MCF 10A (cell line): Measurements from ENCODE around the gene PPP2R2C. TPM values are rescaled to one million over a fixed set of nuclear protein-coding genes. Genes with fewer than 3 reads are reported as not detected.

ENCODE experiments used
- BruUV-seq: library from RNA; stranded (reverse); fragments of 400-500 nt; replicated peaks from 2 replicates; lab custom pipeline; 2021; lab: Mats Ljungman, UMichigan
- CTCF ChIA-PET: fragments of 300-600 bp; sonication (Branson Sonifier 250); formaldehyde crosslinking; extraction: SDS; loops from one replicate; lab custom pipeline; 2021; ENCODE audit warnings: antibody characterized with exemption, inconsistent platforms; lab: Yijun Ruan, JAX
- POLR2A ChIA-PET: fragments of 300-600, 350-650 bp; sonication (Branson Sonifier 250); formaldehyde crosslinking; extraction: SDS; loops from one replicate; lab custom pipeline; 2020; ENCODE audit warnings: antibody characterized with exemption, inconsistent platforms; lab: Yijun Ruan, JAX
- DNase-seq: peaks from one replicate; pipeline ENCODE4 v3.0.0-alpha.2; 2018; ENCODE audit not compliant: unreplicated experiment
- H3K27ac Mint-ChIP-seq: one replicate; pipeline ENCODE4 v1.8.0; 2022; ENCODE audit warnings: mild to moderate bottlenecking, low read depth, mixed read lengths; ENCODE audit not compliant: unreplicated experiment
- H3K27me3 Mint-ChIP-seq: one replicate; pipeline ENCODE4 v1.8.0; 2022; ENCODE audit warnings: mixed read lengths; ENCODE audit not compliant: insufficient read depth, unreplicated experiment
- H3K36me3 Mint-ChIP-seq: one replicate; pipeline ENCODE4 v1.8.0; 2022; ENCODE audit warnings: mild to moderate bottlenecking, moderate library complexity, mixed read lengths; ENCODE audit not compliant: insufficient read depth, unreplicated experiment
- H3K4me1 Mint-ChIP-seq: one replicate; pipeline ENCODE4 v1.8.0; 2022; ENCODE audit warnings: mixed read lengths; ENCODE audit not compliant: insufficient read depth, unreplicated experiment
- H3K4me3 Mint-ChIP-seq: one replicate; pipeline ENCODE4 v1.8.0; 2022; ENCODE audit warnings: mild to moderate bottlenecking, moderate library complexity, mixed read lengths; ENCODE audit not compliant: unreplicated experiment
- H3K9me3 Mint-ChIP-seq: one replicate; pipeline ENCODE4 v1.8.0; 2022; ENCODE audit warnings: mixed read lengths; ENCODE audit not compliant: unreplicated experiment
- intact Hi-C: fragments of 100-400 bp; cut with micrococcal nuclease; formaldehyde crosslinking; loops from 2 replicates; pipeline ENCODE4 v1.14.1; 2022
- total RNA-seq: library from RNA; stranded (reverse); gene quantifications from 2 replicates; pipeline ENCODE4 v1.2.3, GENCODE V29; 2022
- TF ChIP-seq, protein P1 (sequence below): fragments of 200-600 bp; IDR thresholded peaks from one replicate; pipeline ENCODE4 v1.8.0; 2022; ENCODE audit warnings: antibody characterized with exemption, mild to moderate bottlenecking; ENCODE audit not compliant: unreplicated experiment

Gene PPP2R2C
- total RNA-seq, 1 experiment from 2014 or later: 3.6 TPM

DNA sequence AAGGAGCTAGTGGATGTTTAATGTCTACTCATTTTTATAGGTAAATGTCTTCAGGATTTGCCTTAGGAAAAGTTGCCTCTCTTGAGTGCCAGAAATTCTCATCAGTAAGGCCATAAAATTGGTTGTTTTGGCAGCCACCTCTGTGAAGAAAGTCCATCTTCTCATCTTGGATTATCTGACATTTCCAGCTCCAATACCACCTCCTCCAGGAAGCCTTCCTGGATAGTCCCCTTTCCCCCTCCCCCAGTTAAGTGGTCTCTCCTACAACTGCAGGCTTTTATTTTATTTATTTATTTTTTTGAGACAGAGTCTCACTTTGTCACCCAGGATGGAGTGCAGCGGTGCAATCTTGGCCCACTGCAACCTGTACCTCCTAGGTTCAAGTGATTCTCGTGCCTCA lies 87.1 kb downstream of the PPP2R2C start:
- CTCF ChIA-PET: no interaction called here
- H3K27me3 Mint-ChIP-seq: no peaks in the 10 kb centered on the region
- no peaks in the 10 kb centered on the region for H3K9me3 Mint-ChIP-seq
- POLR2A ChIA-PET: no interaction called here
- TF ChIP-seq, protein P1, sequence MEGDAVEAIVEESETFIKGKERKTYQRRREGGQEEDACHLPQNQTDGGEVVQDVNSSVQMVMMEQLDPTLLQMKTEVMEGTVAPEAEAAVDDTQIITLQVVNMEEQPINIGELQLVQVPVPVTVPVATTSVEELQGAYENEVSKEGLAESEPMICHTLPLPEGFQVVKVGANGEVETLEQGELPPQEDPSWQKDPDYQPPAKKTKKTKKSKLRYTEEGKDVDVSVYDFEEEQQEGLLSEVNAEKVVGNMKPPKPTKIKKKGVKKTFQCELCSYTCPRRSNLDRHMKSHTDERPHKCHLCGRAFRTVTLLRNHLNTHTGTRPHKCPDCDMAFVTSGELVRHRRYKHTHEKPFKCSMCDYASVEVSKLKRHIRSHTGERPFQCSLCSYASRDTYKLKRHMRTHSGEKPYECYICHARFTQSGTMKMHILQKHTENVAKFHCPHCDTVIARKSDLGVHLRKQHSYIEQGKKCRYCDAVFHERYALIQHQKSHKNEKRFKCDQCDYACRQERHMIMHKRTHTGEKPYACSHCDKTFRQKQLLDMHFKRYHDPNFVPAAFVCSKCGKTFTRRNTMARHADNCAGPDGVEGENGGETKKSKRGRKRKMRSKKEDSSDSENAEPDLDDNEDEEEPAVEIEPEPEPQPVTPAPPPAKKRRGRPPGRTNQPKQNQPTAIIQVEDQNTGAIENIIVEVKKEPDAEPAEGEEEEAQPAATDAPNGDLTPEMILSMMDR: no peak
- H3K36me3 Mint-ChIP-seq: no peaks in the 10 kb centered on the region
- BruUV-seq: no TSS peak
- intact Hi-C loops: no loop called here
- DNase-seq: no peak
- no peak overlapping the region for H3K4me3 Mint-ChIP-seq
- H3K4me1 Mint-ChIP-seq: peaks cover 4% of the 10 kb centered on the region
- H3K27ac Mint-ChIP-seq: no peak overlapping the region

DNA sequence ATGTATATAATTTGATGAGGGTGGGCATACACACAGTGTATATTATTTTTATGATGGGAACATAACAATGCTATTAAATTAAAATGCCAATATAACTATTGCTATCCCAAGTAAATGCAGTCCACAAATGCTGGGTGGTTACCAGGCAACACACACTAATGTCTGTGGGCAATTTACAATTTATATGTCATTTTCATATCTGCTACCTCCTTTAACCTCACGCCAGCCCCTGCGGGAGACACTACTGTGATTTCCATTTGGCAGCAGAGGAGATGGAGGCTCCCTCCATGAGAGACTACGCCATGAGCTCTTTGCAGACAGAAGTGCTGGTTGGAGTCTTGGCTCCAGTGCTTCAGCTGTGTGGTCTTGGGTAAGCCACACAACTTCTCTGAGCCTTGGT lies 87.9 kb downstream of the PPP2R2C start:
- Mint-ChIP-seq H3K36me3 (no peaks in the 10 kb centered on the region), H3K27me3 (no peaks in the 10 kb centered on the region), H3K4me3 (no peak overlapping the region), H3K27ac (no peak overlapping the region), H3K9me3 (no peaks in the 10 kb centered on the region), H3K4me1 (peaks cover 4% of the 10 kb centered on the region)
- CTCF ChIA-PET: interaction anchor here (0.6 to 0.9 kb wide), 3 partner anchors 14 to 134 kb away, joined by 3 read pairs; no protein-coding TSS in a partner anchor
- no peak for DNase-seq
- POLR2A ChIA-PET: no interaction called here
- TF ChIP-seq, protein P1: no peak
- BruUV-seq: no TSS peak
- intact Hi-C loops: no loop called here

DNA sequence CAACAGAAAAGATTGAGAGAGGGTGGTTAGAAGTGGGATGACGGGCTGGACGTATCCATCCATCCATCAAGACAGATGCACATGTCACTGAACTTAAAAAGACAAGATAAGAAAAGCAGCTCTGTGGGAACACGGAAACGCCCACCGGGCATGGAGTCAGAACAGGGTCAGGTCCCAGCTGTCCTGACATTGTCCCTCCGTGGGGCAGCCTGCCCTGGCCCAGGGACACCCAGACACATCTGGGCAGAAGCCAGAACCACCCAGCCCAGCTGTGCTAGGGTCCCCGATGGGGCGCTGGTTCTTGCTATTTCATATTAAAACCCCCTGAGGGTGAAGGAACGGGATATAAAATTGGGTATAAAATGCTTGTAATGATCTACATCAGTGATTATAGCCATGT lies 88.5 kb downstream of the PPP2R2C start:
- BruUV-seq: no TSS peak
- Mint-ChIP-seq H3K27ac (no peak overlapping the region), H3K27me3 (no peaks in the 10 kb centered on the region), H3K36me3 (no peaks in the 10 kb centered on the region), H3K4me3 (no peak overlapping the region), H3K4me1 (peaks cover 4% of the 10 kb centered on the region), H3K9me3 (no peaks in the 10 kb centered on the region)
- CTCF ChIA-PET: interaction anchor here (0.6 to 0.9 kb wide), 2 partner anchors 29 to 133 kb away, joined by 3 read pairs; no protein-coding TSS in a partner anchor
- POLR2A ChIA-PET: no interaction called here
- intact Hi-C loops: no loop called here
- TF ChIP-seq, protein P1: no peak
- no peak for DNase-seq

DNA sequence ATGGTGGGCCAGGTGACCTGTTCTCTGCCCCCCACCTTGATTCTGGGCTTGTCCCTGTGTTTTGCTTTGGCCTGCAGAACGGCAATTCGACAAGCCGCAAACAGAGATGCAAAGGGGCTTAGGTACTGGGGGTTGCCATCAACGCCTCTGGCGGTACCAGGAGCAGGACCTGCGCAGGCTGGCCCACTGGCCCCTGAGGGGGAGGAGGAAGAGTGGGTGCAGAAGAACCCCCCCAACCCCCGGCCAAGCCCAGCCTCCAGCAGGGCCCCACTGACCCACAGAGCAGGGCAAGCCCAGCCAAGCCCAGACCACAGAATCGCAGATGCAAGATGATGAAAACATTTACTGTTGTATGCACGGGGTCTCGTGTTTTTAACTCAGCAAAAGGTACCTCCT lies 89.4 kb downstream of the PPP2R2C start:
- H3K4me1 Mint-ChIP-seq: peaks cover 4% of the 10 kb centered on the region
- no peak for DNase-seq
- H3K36me3 Mint-ChIP-seq: no peaks in the 10 kb centered on the region
- no peaks in the 10 kb centered on the region for H3K9me3 Mint-ChIP-seq
- ChIA-PET POLR2A (no interaction called here), CTCF (interaction anchor here (0.5 kb wide), 1 partner anchor 558 kb away, joined by 5 read pairs; no protein-coding TSS in a partner anchor)
- intact Hi-C loops: no loop called here
- BruUV-seq: no TSS peak
- H3K27me3 Mint-ChIP-seq: no peaks in the 10 kb centered on the region
- no peak overlapping the region for H3K4me3 Mint-ChIP-seq
- H3K27ac Mint-ChIP-seq: no peak overlapping the region
- TF ChIP-seq, protein P1: no peak
